Vagina (tissue), 2 donors: Measurements from ENCODE around the gene C3orf62.

Experiments used
- CTCF ChIP-seq, 3 experiments: fragments of 450-650 bp in 2 of 3; fragments of 200-600 bp in 1 of 3; sonication (generic) in 1 of 3; IDR thresholded peaks; one replicate each; pipeline ENCODE4 v1.5.1; 2017 to 2019; ENCODE audit warnings: antibody characterized with exemption in 3 of 3, mild to moderate bottlenecking in 2 of 3, moderate library complexity in 2 of 3
- POLR2AphosphoS5 ChIP-seq, 2 donors: sonication (generic); formaldehyde crosslinking; IDR thresholded peaks; one replicate each; pipeline ENCODE4 v1.9.0; 2017; ENCODE audit warnings: antibody characterized with exemption in 2 of 2, mild to moderate bottlenecking in 2 of 2, low read depth in 1 of 2; ENCODE audit not compliant: insufficient read depth in 1 of 2

GRCh38 chr3:49273825-49274532 lies 3.1 kb downstream of the C3orf62 start:
- TF ChIP-seq CTCF (IDR thresholded peaks at IDR 0.05), result no peak
- no peak for TF ChIP-seq POLR2AphosphoS5 (IDR thresholded peaks at IDR 0.05; ENCODE audit: insufficient read depth in 1 of 2, low read depth in 1 of 2)
